NCI-H1694 treated with DMSO at 0.1 percent for 48 hours (cell line): ENCODE measurements around the gene LHFPL6.

Experiments
- DNase-seq: peaks from one replicate; lab custom pipeline; 2025; lab: John Stamatoyannopoulos, UW

The LHFPL6 gene

GRCh38 chr13:39410964-39411363 lies 192.0 kb downstream of the LHFPL6 start:
- DNase-seq: no peak

- no peak for DNase-seq
These were observed 192.7 kb downstream of the LHFPL6 start for GRCh38 chr13:39410096-39410901.

- DNase-seq: no peak
These were observed 194.5 kb downstream of the LHFPL6 start for GRCh38 chr13:39408512-39408911.

- DNase-seq: no peak
These were observed 195.2 kb downstream of the LHFPL6 start for GRCh38 chr13:39407786-39408185.

- DNase-seq: no peak
These were observed 195.9 kb downstream of the LHFPL6 start for GRCh38 chr13:39407138-39407537.

GRCh38 chr13:39406688-39407087 lies 196.3 kb downstream of the LHFPL6 start:
- no peak for DNase-seq

GRCh38 chr13:39405596-39406205 lies 197.3 kb downstream of the LHFPL6 start:
- DNase-seq: no peak

- DNase-seq: no peak
These were observed 197.9 kb downstream of the LHFPL6 start for GRCh38 chr13:39405107-39405506.

GRCh38 chr13:39403106-39403505 lies 199.9 kb downstream of the LHFPL6 start:
- no peak for DNase-seq

GRCh38 chr13:39402221-39402970 lies 200.6 kb downstream of the LHFPL6 start:
- no peak for DNase-seq

GRCh38 chr13:39401756-39402155 lies 201.2 kb downstream of the LHFPL6 start:
- DNase-seq: no peak

- no peak for DNase-seq
These were observed 201.8 kb downstream of the LHFPL6 start for GRCh38 chr13:39401046-39401705.

- no peak for DNase-seq
These were observed 203.9 kb downstream of the LHFPL6 start for GRCh38 chr13:39399102-39399501.

- no peak for DNase-seq
These were observed 205.1 kb downstream of the LHFPL6 start for GRCh38 chr13:39397896-39398265.

GRCh38 chr13:39397226-39397895 lies 205.6 kb downstream of the LHFPL6 start:
- DNase-seq: no peak

GRCh38 chr13:39394796-39395678 lies 208.0 kb downstream of the LHFPL6 start:
- DNase-seq: no peak

GRCh38 chr13:39391761-39392160 lies 211.2 kb downstream of the LHFPL6 start:
- DNase-seq: no peak

GRCh38 chr13:39389013-39389412 lies 214.0 kb downstream of the LHFPL6 start:
- no peak for DNase-seq

- no peak for DNase-seq
These were observed 217.3 kb downstream of the LHFPL6 start for GRCh38 chr13:39385621-39386231.

GRCh38 chr13:39385154-39385553 lies 217.8 kb downstream of the LHFPL6 start:
- no peak for DNase-seq
